HFFc6 (cell line): ENCODE measurements around the gene KRTAP3-2. TPM values are rescaled to one million over a fixed set of nuclear protein-coding genes. Genes with fewer than 3 reads are reported as not detected.
A peak's percentile ranks its signal among the peaks of the same experiment; 100 is the strongest.

Experiments
- DNase-seq: peaks from one replicate; pipeline ENCODE4 v3.0.0-alpha.2; 2018
- H3K27ac Mint-ChIP-seq: 2 replicates; pipeline ENCODE4 v1.8.0; 2020; ENCODE audit warnings: mild to moderate bottlenecking, mixed read lengths
- H3K27me3 Mint-ChIP-seq: 2 replicates; pipeline ENCODE4 v1.8.0; 2021; ENCODE audit warnings: mild to moderate bottlenecking, moderate library complexity, mixed read lengths; ENCODE audit not compliant: insufficient read depth
- H3K36me3 Mint-ChIP-seq: 2 replicates; pipeline ENCODE4 v1.8.0; 2021; ENCODE audit warnings: low read depth, mixed read lengths
- H3K4me1 Mint-ChIP-seq: 2 replicates; pipeline ENCODE4 v1.8.0; 2020; ENCODE audit warnings: low read depth, mixed read lengths
- H3K4me3 Mint-ChIP-seq: 2 replicates; pipeline ENCODE4 v1.8.0; 2020; ENCODE audit warnings: mild to moderate bottlenecking, moderate library complexity, mixed read lengths
- H3K9me3 Mint-ChIP-seq: 2 replicates; pipeline ENCODE4 v1.8.0; 2020; ENCODE audit warnings: mild to moderate bottlenecking, mixed read lengths
- total RNA-seq, 6 experiments: library from RNA; stranded (reverse); fragmentation: NEBNext Ultra II Directional; extraction: Animal tissue kit (Norgen Biotek cat#: 25700); gene quantifications; 2 replicates in 1 of 6; 3 replicates in 5 of 6; pipeline ENCODE4 v1.2.3, GENCODE V29; 2021
- TF ChIP-seq, protein P1 (sequence below): fragments of 200-600 bp; sonication (generic); IDR thresholded peaks from 2 replicates; pipeline ENCODE4 v1.5.0; 2021; ENCODE audit warnings: antibody characterized with exemption, mild to moderate bottlenecking

Gene KRTAP3-2
- total RNA-seq, 6 experiments from 2014 or later: not detected

DNA sequence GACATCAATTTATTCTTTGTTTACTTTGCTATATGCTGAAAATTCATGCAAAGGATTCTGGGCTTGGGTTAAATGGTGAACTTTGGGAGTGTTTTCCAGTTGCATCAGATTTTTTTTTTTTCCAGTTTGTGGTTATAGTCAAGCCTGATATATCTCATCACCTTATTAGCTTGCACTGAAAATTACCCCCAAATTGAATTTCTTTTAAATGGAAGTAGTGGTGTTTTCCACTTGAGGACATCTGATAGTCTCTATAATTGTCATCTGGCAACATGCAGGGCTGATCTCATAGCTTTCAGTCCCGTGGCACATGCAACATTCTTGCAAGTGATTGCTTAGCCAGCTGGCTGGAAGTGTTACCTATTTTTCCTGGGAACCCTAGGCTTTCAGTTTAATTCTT is 13.9 kb upstream of the KRTAP3-2 start:
- Mint-ChIP-seq H3K9me3 (no peaks in the 10 kb centered on the region), H3K4me3 (peak overlapping the region; percentile 55), H3K27ac (peak overlapping the region; percentile 64), H3K36me3 (no peaks in the 10 kb centered on the region), H3K4me1 (peaks cover 42% of the 10 kb centered on the region), H3K27me3 (no peaks in the 10 kb centered on the region)
- peak; percentile 52 for DNase-seq
- TF ChIP-seq, protein P1, sequence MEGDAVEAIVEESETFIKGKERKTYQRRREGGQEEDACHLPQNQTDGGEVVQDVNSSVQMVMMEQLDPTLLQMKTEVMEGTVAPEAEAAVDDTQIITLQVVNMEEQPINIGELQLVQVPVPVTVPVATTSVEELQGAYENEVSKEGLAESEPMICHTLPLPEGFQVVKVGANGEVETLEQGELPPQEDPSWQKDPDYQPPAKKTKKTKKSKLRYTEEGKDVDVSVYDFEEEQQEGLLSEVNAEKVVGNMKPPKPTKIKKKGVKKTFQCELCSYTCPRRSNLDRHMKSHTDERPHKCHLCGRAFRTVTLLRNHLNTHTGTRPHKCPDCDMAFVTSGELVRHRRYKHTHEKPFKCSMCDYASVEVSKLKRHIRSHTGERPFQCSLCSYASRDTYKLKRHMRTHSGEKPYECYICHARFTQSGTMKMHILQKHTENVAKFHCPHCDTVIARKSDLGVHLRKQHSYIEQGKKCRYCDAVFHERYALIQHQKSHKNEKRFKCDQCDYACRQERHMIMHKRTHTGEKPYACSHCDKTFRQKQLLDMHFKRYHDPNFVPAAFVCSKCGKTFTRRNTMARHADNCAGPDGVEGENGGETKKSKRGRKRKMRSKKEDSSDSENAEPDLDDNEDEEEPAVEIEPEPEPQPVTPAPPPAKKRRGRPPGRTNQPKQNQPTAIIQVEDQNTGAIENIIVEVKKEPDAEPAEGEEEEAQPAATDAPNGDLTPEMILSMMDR: no peak

DNA sequence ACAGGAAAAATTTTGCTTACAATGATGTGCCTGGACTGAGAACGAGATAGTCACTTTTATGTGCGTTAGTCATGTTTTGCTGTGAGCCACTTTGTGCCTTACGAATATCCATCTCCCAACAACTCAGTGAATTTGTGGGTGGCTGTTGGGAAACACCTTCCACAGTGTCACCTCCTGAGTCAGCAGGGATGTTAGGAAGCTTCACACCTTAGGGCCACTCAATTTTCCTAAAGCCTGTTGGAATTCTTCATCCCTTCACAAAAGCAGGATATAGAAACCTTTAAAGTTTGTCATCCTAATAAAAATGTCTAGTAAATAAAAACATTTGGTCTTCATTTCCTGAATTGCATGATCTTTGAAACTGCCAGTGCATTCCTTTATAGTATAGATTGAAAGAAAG is 13.5 kb upstream of the KRTAP3-2 start:
- TF ChIP-seq, protein P1: no peak
- H3K27me3 Mint-ChIP-seq: no peaks in the 10 kb centered on the region
- H3K4me1 Mint-ChIP-seq: peaks cover 44% of the 10 kb centered on the region
- H3K9me3 Mint-ChIP-seq: no peaks in the 10 kb centered on the region
- peak overlapping the region; percentile 55 for H3K4me3 Mint-ChIP-seq
- DNase-seq: peak; percentile 78
- peak overlapping the region; percentile 68 for H3K27ac Mint-ChIP-seq
- H3K36me3 Mint-ChIP-seq: no peaks in the 10 kb centered on the region

DNA sequence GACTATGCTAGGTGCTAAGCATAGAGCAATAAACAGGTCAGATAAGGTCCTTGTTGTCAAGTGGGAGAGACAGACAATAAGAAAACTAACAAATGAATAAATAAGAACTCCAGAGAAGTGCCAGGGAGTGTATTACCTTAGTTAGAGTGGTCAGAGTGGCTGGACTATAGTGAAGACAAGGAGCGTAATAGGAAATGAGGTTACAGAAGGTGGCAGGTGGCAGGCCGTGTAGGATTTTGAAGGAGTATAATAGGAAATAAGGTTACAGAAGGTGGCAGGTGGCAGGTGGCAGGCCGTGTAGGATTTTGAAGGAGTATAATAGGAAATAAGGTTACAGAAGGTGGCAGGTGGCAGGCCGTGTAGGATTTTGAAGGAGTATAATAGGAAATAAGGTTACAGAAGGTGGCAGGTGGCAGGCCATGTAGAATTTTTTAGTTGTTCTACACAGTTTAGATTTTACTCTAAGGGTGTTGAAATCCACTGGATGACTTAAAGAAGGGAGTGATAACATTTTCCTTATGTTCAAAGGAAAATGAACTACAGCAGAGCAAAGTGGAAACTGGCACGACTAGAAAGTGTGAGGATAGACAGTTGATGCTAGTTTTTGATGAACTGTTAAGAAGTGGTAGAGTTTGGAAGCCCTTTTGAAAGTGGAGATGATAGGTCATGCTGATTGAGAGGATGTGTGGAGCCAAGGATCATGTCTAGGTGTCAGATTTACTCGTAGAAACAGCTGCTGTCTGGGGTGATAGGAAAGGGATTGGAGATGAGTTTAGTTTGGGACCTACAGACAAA is 12.8 kb upstream of the KRTAP3-2 start:
- Mint-ChIP-seq H3K4me3 (peak overlapping the region; percentile 22), H3K4me1 (peaks cover 41% of the 10 kb centered on the region), H3K36me3 (no peaks in the 10 kb centered on the region), H3K9me3 (no peaks in the 10 kb centered on the region), H3K27me3 (no peaks in the 10 kb centered on the region), H3K27ac (peak overlapping the region; percentile 68)
- TF ChIP-seq, protein P1: no peak
- DNase-seq: no peak

DNA sequence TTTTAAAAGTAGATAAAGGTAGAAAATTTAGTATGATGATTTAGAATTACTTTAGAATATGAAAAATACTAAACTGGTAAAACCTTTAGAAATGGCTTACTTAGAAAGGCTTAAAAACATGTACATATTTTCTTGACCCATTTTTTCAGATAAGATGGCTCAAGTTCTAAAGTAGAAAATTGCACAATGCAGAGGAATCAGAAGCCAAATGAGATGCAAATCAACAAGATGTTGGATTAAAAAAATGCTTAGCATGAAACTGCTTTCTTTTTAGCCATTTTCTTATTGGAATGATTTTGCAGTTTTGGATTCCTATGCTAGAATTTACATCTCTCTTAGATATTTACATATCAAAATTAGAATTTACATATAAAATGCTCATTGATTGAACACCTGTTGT is 10.7 kb upstream of the KRTAP3-2 start:
- H3K9me3 Mint-ChIP-seq: no peaks in the 10 kb centered on the region
- no peak overlapping the region for H3K4me3 Mint-ChIP-seq
- no peak overlapping the region for H3K27ac Mint-ChIP-seq
- H3K4me1 Mint-ChIP-seq: peaks cover 32% of the 10 kb centered on the region
- no peaks in the 10 kb centered on the region for H3K36me3 Mint-ChIP-seq
- TF ChIP-seq, protein P1: no peak
- no peaks in the 10 kb centered on the region for H3K27me3 Mint-ChIP-seq
- no peak for DNase-seq

DNA sequence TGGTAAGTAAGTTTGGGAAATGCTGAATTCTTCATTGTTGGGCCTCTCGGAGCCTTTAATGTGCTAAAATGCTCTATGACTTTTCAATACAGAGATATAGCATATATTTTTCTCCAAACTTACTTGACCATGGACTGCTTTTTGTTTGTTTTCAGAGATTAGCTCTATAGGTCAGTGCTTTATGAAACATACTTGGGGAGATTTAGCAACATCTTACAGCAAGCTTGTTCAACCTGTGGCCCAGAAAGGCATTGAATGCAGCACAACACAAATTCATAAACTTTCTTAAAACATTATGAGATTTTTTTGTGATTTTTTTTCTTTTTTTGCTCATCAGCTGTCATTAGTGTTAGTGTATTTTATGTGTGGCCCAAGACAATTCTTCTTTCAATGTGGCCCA is 10.2 kb upstream of the KRTAP3-2 start:
- H3K27ac Mint-ChIP-seq: no peak overlapping the region
- peaks cover 32% of the 10 kb centered on the region for H3K4me1 Mint-ChIP-seq
- H3K36me3 Mint-ChIP-seq: no peaks in the 10 kb centered on the region
- TF ChIP-seq, protein P1: no peak
- no peaks in the 10 kb centered on the region for H3K27me3 Mint-ChIP-seq
- no peaks in the 10 kb centered on the region for H3K9me3 Mint-ChIP-seq
- H3K4me3 Mint-ChIP-seq: no peak overlapping the region
- DNase-seq: no peak
